Astrocyte of the cerebellum (primary cell): Measurements from ENCODE around the gene LAMB4.

Source experiments
- DNase-seq: peaks from one replicate; pipeline ENCODE4 v3.0.0-alpha.2; 2011; ENCODE audit warnings: low read depth
- H3K4me3 ChIP-seq: 2 replicates; pipeline ENCODE4 v1.5.1; 2011; ENCODE audit warnings: mild to moderate bottlenecking, low read depth, low read length, moderate library complexity
- CTCF ChIP-seq: IDR thresholded peaks from 2 replicates; pipeline ENCODE4 v1.5.1; 2012; ENCODE audit warnings: low read length, low read depth, moderate library complexity, mild to moderate bottlenecking; ENCODE audit errors: missing control alignments
- in situ Hi-C: cut with HindIII; loops from 2 replicates; pipeline ENCODE4 v1.10.0; 2017; ENCODE audit warnings: low sequenced_read_pairs

LAMB4 gene

GRCh38 chr7:108152198-108152597, 22.0 kb upstream of the LAMB4 start:
- TF ChIP-seq CTCF, result no peak
- DNase-seq, result no peak
- H3K4me3 ChIP-seq, result no peak overlapping the region
- in situ Hi-C loops, result no loop called here

- no peak for TF ChIP-seq CTCF
- H3K4me3 ChIP-seq, result no peak overlapping the region
- in situ Hi-C loops, result loop anchor here (5.0 kb wide), 1 partner anchor 153 kb away; no protein-coding TSS in a partner anchor
- no peak for DNase-seq
Measured at GRCh38 chr7:108149908-108150307, 19.7 kb upstream of the LAMB4 start.

GRCh38 chr7:108149119-108149518, 19.0 kb upstream of the LAMB4 start:
- no peak overlapping the region for H3K4me3 ChIP-seq
- no peak for TF ChIP-seq CTCF
- DNase-seq, result no peak
- in situ Hi-C loops, result loop anchor here (5.0 kb wide), 1 partner anchor 152 kb away; no protein-coding TSS in a partner anchor

- TF ChIP-seq CTCF, result no peak
- no peak for DNase-seq
- no peak overlapping the region for H3K4me3 ChIP-seq
- in situ Hi-C loops, result loop anchor here (5.0 kb wide), 1 partner anchor 150 kb away; no protein-coding TSS in a partner anchor
Measured at GRCh38 chr7:108147031-108147563, 16.9 kb upstream of the LAMB4 start.

- in situ Hi-C loops, result loop anchor here (5.0 kb wide), 1 partner anchor 149 kb away; no protein-coding TSS in a partner anchor
- peak; percentile 93 for TF ChIP-seq CTCF
- DNase-seq, result peak; percentile 85
- peak overlapping the region; percentile 1 for H3K4me3 ChIP-seq
Measured at GRCh38 chr7:108146070-108146842, 16.1 kb upstream of the LAMB4 start.

- no peak overlapping the region for H3K4me3 ChIP-seq
- no peak for TF ChIP-seq CTCF
- DNase-seq, result no peak
- in situ Hi-C loops, result loop anchor here (5.0 kb wide), 1 partner anchor 148 kb away; no protein-coding TSS in a partner anchor
Measured at GRCh38 chr7:108145401-108145800, 15.2 kb upstream of the LAMB4 start.
